SH-SY5Y (cell line): ENCODE measurements around the gene CCDC149.

Experiments used
- GATA2 ChIP-seq: IDR thresholded peaks from 2 replicates; pipeline ENCODE4 v1.6.1; 2011; ENCODE audit warnings: mild to moderate bottlenecking, low read depth, low read length
- GATA3 ChIP-seq: IDR thresholded peaks from 2 replicates; pipeline ENCODE4 v1.6.1; 2011; ENCODE audit warnings: low read depth, mild to moderate bottlenecking, low read length, moderate library complexity

GRCh38 chr4:24842356-24842755 is 70.5 kb downstream of the CCDC149 start:
- no peak for TF ChIP-seq GATA3
- no peak for TF ChIP-seq GATA2
